H54 (cell line): Measurements from ENCODE around the gene TRIM21.
"Not testable (repeated sequence)": the region's sequence is repeated elsewhere in the genome, so short reads cannot be mapped to it uniquely, and the experiment has no call there.

ENCODE experiments used
- DNase-seq: peaks from one replicate; pipeline ENCODE4 v3.0.0; 2011; ENCODE audit warnings: low spot score, mixed read lengths; ENCODE audit not compliant: insufficient read length
- FAIRE-seq: peaks from 3 replicates; lab custom pipeline; 2011; peaks lifted over from hg19 to GRCh38; lab: Jason Lieb, UNC
- POLR2A ChIP-seq: IDR thresholded peaks from 2 replicates; pipeline ENCODE4 v1.6.1; 2011; ENCODE audit warnings: low read depth, mild to moderate bottlenecking, low read length

Gene TRIM21

DNA sequence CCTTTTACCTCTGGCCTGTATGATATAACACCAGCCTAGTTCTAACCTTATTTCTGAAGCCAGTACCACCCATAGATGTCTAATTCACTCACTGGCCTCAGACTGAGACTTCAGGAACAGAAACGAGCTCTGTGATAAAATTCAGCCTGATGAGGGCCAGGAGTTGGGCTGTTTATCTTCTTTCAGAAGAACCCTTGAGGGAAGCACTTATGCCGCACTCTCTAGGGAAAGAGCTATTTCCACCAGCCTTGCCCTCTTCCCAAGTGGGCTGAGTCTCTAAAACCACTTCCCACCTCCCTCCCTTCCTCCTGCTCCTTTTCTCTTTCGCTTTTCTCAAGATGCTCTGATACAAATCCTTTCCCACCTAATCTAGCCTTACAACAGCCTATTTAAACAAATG, 23.3 kb downstream of the TRIM21 start:
- DNase-seq (no peak), FAIRE-seq (no peak)
- TF ChIP-seq POLR2A, result no peak

GRCh38 chr11:4368286-4368685, 25.2 kb downstream of the TRIM21 start, which contains the start of gene OR52B4:
TSS of gene OR52B4 (minus strand) at chr11:4368386. CDS start at chr11:4368295, 91 bp downstream.
- DNase-seq (no peak), FAIRE-seq (no peak)
- TF ChIP-seq POLR2A, result no peak

DNA sequence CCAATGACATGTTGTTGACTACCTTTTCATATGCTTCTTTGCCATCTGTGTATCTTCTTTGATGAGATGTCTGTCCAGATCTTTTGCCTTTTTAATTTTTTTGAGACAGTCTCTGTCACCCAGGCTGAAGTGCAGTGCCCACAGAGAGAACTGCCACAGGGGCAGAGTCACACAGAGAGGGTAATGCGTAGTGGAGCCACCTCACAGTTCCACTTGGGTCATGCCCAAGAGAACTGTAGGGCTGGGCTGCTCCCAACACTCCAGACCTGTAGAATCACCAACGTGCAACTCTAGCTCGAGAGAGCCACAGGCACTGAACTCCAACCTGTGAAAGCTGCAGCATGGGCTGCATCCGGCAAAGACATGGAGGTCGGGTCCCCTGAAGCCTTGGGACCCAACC, 45.4 kb downstream of the TRIM21 start:
- FAIRE-seq, DNase-seq: not testable (repeated sequence)

GRCh38 chr11:4345366-4345765, 48.1 kb downstream of the TRIM21 start:
- not testable (repeated sequence) for DNase-seq, FAIRE-seq
